ENCODE results near the gene ABTB1. TPM values are rescaled to one million over a fixed set of nuclear protein-coding genes. Genes with fewer than 3 reads are reported as not detected.

Gene ABTB1
- total RNA-seq, 1 donor from 2014 or later, result 7.2 TPM

DNA sequence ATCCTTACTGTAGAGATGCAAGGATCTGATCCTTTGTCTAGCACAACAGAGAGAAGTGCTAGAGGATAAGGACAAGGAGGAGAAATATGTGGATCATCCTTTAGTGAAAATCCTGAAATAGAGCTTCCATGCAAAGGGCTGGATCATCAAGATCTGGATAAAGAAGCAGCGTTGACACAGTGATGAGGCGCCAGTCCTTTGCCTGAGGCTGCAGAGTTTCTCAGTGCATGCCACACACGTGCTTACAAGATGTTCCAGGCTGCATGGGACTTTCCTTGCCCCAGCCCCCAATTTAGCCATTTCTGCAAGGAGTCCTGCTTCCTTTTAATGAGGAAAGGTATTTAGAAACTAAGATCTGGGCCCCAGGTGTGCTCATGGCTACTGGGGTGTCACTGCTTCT lies 7.2 kb upstream of the ABTB1 start:
- Mint-ChIP-seq H3K4me1 (peaks cover 10% of the 10 kb centered on the region), H3K9me3 (no peaks in the 10 kb centered on the region), H3K27me3 (ENCODE audit: low read depth) (no peaks in the 10 kb centered on the region), H3K27ac (ENCODE audit: unreplicated experiment) (no peak overlapping the region), H3K4me3 (no peak overlapping the region), H3K36me3 (ENCODE audit: low read depth) (peaks cover 23% of the 10 kb centered on the region)
- TF ChIP-seq, protein P1, sequence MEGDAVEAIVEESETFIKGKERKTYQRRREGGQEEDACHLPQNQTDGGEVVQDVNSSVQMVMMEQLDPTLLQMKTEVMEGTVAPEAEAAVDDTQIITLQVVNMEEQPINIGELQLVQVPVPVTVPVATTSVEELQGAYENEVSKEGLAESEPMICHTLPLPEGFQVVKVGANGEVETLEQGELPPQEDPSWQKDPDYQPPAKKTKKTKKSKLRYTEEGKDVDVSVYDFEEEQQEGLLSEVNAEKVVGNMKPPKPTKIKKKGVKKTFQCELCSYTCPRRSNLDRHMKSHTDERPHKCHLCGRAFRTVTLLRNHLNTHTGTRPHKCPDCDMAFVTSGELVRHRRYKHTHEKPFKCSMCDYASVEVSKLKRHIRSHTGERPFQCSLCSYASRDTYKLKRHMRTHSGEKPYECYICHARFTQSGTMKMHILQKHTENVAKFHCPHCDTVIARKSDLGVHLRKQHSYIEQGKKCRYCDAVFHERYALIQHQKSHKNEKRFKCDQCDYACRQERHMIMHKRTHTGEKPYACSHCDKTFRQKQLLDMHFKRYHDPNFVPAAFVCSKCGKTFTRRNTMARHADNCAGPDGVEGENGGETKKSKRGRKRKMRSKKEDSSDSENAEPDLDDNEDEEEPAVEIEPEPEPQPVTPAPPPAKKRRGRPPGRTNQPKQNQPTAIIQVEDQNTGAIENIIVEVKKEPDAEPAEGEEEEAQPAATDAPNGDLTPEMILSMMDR (conservative IDR thresholded peaks at IDR 0.05), result no peak
- no peak for DNase-seq (ENCODE audit: low read depth, low spot score)

- Mint-ChIP-seq H3K36me3 (ENCODE audit: low read depth) (peaks cover 23% of the 10 kb centered on the region), H3K4me3 (no peak overlapping the region), H3K9me3 (no peaks in the 10 kb centered on the region), H3K27me3 (ENCODE audit: low read depth) (peaks cover 2% of the 10 kb centered on the region), H3K4me1 (peaks cover 10% of the 10 kb centered on the region), H3K27ac (ENCODE audit: unreplicated experiment) (no peak overlapping the region)
- no peak for DNase-seq (ENCODE audit: low read depth, low spot score)
- TF ChIP-seq, protein P1 (conservative IDR thresholded peaks at IDR 0.05), result no peak
Observed at GRCh38 chr3:127666676-127667075, 6.1 kb upstream of the ABTB1 start.

DNA sequence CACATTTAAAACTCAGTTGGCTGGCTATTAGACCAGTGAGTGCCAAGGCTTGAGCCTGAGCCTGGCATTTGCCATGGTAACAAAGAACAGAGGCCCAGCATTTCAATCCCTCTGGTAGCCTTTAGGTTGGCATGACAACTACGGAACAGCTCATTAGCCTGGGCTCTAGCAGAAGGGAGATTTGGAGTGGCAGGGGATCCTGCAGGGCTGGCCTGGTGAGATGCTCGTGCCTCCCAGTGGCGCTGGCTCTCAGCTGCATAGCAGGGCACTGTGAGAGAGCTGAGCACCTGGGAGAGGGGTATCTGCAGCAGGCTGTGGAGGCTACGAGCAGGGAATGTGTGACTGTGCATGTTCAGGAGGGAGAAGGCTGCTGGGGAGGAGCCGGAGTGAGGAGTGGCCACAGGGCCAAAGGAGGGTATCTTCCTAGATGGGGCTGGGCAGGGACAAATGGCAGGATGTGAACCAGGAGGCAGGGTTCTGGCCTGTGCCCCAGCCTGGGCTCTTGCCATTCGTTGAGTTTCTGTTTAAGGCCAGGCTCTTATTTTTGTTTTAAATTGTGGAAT lies 5.6 kb upstream of the ABTB1 start:
- no peak for DNase-seq (ENCODE audit: low read depth, low spot score)
- peaks cover 2% of the 10 kb centered on the region for H3K27me3 Mint-ChIP-seq (ENCODE audit: low read depth)

GRCh38 chr3:127668906-127669305 lies 3.8 kb upstream of the ABTB1 start:
- peaks cover 11% of the 10 kb centered on the region for H3K4me1 Mint-ChIP-seq
- H3K27me3 Mint-ChIP-seq (ENCODE audit: low read depth), result peaks cover 6% of the 10 kb centered on the region
- H3K4me3 Mint-ChIP-seq, result peak overlapping the region; percentile 73
- no peak overlapping the region for H3K27ac Mint-ChIP-seq (ENCODE audit: unreplicated experiment)
- H3K9me3 Mint-ChIP-seq, result no peaks in the 10 kb centered on the region
- H3K36me3 Mint-ChIP-seq (ENCODE audit: low read depth), result peaks cover 18% of the 10 kb centered on the region
- TF ChIP-seq, protein P1 (conservative IDR thresholded peaks at IDR 0.05), result no peak
- DNase-seq (ENCODE audit: low read depth, low spot score), result no peak

More for the DNA sequence above, 5.6 kb upstream of the ABTB1 start:
- Mint-ChIP-seq H3K4me1 (peaks cover 11% of the 10 kb centered on the region), H3K27ac (ENCODE audit: unreplicated experiment) (peak overlapping the region; percentile 67), H3K9me3 (no peaks in the 10 kb centered on the region), H3K4me3 (no peak overlapping the region), H3K36me3 (ENCODE audit: low read depth) (peaks cover 23% of the 10 kb centered on the region)
- TF ChIP-seq, protein P1 (conservative IDR thresholded peaks at IDR 0.05), result no peak

DNA sequence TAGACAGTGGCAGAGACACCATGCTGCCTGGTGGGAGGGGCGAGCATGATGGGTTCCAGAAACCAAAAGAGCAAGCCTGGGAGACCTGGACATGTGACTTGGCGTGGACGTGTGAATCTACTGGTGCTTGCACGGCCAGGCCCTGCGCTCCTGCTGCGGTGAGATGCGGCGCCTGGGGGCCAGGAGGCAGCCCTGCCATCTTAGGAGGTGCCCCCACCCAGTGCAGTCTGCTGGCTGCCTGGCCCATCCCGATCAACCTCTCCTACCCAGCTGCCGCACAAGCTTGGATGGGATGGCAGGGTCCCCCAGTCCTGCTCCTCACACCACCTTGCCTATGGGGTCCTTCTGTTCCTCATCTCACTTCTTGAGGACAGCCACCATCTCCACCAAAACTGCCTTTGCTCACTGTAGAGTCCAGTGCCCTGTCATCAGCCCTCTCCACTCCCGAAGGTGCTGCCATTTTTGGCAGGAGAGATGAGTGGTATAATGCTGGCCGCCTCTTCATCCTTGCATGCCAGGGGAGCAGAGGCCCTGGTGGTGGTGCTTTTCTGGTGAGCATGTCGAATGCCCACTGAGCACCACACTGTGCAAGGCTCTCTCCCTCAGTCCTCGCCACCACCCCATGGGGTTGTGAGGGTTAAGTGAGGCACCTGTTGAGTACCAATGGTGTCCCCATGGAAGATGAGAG lies 3.1 kb upstream of the ABTB1 start:
- Mint-ChIP-seq H3K4me1 (peaks cover 14% of the 10 kb centered on the region), H3K36me3 (ENCODE audit: low read depth) (peaks cover 18% of the 10 kb centered on the region), H3K27me3 (ENCODE audit: low read depth) (peaks cover 9% of the 10 kb centered on the region), H3K27ac (ENCODE audit: unreplicated experiment) (no peak overlapping the region), H3K4me3 (peak overlapping the region; percentile 73), H3K9me3 (no peaks in the 10 kb centered on the region)
- DNase-seq (ENCODE audit: low read depth, low spot score), result no peak
- TF ChIP-seq, protein P1 (conservative IDR thresholded peaks at IDR 0.05), result no peak
